Mammary epithelial cell (primary cell): Measurements from ENCODE around the gene MAD1L1.

Source experiments
- CTCF ChIP-seq, 2 donors: IDR thresholded peaks in 1 of 2; conservative IDR thresholded peaks in 1 of 2; 2 replicates each; pipeline ENCODE4 v1.5.1; 2011 to 2012; ENCODE audit warnings: inconsistent platforms in 2 of 2, low read length in 2 of 2, mild to moderate bottlenecking in 2 of 2, control low read depth in 1 of 2, low read depth in 1 of 2; ENCODE audit not compliant: insufficient read depth in 1 of 2; ENCODE audit errors: extremely low read depth in 1 of 2
- EZH2 ChIP-seq: IDR thresholded peaks from 2 replicates; pipeline ENCODE4 v1.6.1; 2012; ENCODE audit warnings: low read length, inconsistent platforms, borderline replicate concordance

DNA sequence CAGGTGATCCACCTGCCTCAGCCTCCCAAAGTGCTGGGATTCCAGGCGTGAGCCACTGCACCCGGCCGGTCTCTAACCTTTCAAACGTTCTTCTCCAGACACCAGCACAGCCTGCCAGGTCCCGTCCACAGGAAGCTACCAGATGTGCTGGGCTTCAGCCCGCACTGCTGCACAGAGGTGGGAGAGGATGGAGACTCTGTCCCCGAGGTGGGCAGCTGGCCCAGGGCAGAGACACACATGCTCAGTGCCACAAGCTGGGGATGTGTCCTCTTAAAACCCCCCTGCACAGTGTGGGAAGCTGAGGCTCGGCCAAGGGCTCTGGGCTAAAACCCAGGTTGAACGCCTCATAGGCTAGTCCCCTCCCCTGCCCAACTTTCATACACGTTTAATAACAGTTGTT, 18.6 kb upstream of the MAD1L1 start:
- no peak for TF ChIP-seq CTCF (conservative IDR thresholded peaks at IDR 0.05 in 1 of 2, IDR thresholded peaks at IDR 0.05 in 1 of 2; ENCODE audit: extremely low read depth in 1 of 2, insufficient read depth in 1 of 2, low read depth in 1 of 2, low read length in 2 of 2)
- TF ChIP-seq EZH2: no peak
